GM21528 (cell line): ENCODE data around the gene TMEM222.

Source experiments
- ATAC-seq: cut with Tn5 transposase; IDR thresholded peaks from one replicate; pipeline ENCODE4 v1.9.1; 2021; ENCODE audit warnings: mild to moderate bottlenecking, moderate library complexity; ENCODE audit not compliant: unreplicated experiment, low FRiP score

Gene TMEM222

GRCh38 chr1:27356619-27357280 is 34.8 kb downstream of the TMEM222 start:
- no peak for ATAC-seq

- no peak for ATAC-seq
These were observed 35.5 kb downstream of the TMEM222 start for GRCh38 chr1:27357281-27358037.

- ATAC-seq: no peak
These were observed 36.3 kb downstream of the TMEM222 start for GRCh38 chr1:27358038-27358927.

DNA sequence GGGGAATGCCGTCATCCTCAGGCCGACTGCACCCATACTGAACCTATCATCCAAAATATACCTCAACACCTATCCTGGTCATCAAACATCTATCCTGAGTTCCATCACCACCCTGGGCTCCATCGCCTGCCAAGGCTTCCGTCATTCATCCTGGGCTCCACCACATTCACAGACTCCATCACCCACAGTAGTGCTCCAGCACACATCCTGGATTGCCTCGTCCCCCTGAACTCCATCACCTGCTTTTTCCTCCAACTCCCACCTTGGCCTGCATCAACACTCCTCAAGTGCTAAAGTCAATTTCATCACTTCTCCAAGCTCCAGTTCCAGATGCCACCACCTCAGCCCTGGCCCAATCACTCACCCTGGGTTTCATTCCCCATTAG is 37.0 kb downstream of the TMEM222 start:
- ATAC-seq: no peak

GRCh38 chr1:27359822-27360158 is 37.8 kb downstream of the TMEM222 start:
- no peak for ATAC-seq

GRCh38 chr1:27360159-27361043 is 38.4 kb downstream of the TMEM222 start:
- ATAC-seq: no peak

DNA sequence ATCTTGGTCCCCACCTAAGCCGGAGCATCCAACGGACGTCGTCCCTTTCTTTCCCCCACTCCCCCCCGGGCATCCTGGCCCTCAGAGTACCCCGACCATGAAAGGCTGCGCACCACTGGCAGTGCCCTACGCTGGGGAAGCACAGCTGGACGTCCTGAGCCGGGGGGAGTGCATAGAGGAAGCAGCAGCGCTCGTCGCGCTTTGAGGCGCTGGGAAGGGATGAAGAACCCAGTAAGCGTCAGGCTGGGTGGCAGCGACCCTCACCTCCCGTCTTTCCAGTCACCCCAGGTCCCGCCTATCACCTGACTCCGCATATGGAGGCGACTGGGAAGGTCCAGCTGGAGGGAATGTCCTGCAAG is 39.1 kb downstream of the TMEM222 start:
- ATAC-seq: no peak

DNA sequence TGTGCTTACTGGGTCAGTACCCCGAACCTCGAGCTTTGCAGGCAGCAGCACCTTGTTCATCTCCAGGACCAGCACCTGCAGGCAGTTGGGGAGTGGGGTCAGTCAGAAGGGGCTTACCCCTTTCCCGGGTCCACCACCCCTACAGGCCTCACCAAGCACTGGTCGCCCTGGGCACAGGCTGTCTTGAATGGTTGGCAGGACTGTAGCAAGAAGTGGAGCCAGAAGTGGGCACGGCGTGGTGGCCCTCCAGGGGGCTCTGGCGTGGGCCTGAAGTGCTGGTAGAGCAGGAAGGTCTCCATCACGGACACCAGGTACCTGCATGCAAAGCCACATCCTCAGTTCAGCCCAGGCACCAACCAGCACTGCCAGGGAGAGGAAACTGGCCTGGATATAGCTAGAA is 39.6 kb downstream of the TMEM222 start:
- no peak for ATAC-seq

GRCh38 chr1:27363766-27364695 is 42.1 kb downstream of the TMEM222 start:
- no peak for ATAC-seq

DNA sequence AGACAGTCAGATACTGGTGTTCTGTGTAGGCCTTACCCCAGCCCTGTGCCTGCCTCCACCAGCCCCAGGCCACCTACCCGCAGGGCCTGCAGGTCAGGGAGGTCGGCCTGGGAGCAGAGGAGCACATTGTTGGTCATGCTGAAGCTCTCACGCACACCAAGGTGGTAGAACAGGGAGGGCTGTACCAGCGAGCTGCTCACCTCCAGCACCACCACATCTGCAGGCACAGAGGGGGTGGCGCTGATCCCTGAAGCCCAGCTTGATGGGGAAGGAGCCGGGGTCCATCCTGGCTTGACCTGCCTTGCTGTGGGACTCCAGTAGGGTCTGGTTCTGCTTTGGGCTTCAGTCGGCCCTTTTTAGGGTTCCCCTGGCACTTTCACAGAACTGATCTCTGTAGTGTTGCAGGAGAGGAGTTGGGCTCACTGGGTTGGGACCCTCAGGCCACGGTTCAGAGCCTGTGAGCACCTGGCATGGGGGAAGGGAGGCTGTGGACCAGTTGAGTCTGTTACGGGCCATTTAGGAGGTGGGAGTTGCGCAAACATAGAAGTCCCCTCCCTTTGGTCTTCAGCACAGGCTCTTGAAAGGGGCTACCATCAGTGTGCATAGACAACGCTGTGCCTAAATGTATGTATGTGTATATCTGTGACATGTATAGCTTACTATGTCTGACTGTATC is 42.9 kb downstream of the TMEM222 start:
- no peak for ATAC-seq

GRCh38 chr1:27365372-27366112 is 43.6 kb downstream of the TMEM222 start:
- peak; percentile 35 for ATAC-seq

DNA sequence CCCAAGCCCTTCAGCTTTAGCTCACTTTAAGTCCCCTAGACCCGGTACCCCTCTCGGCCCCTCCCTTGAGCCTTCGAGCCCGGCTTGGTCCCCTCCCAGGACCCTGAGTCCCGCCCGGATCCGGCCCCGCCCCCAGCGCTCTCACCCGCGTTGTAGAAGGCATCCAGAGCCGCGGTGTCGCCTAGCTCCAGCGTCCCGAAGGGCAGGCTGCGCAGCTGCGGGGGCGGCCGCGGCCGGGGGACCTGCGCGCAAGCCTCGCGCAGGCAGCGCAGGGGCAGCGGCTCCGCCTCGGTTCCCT is 44.1 kb downstream of the TMEM222 start:
- ATAC-seq: peak; percentile 27

GRCh38 chr1:27366411-27367159 is 44.6 kb downstream of the TMEM222 start, which contains the start of gene MAP3K6:
MAP3K6 (minus strand) TSS chr1:27366961; CDS start chr1:27366597, 364 bp downstream.
- peak; percentile 34 for ATAC-seq

DNA sequence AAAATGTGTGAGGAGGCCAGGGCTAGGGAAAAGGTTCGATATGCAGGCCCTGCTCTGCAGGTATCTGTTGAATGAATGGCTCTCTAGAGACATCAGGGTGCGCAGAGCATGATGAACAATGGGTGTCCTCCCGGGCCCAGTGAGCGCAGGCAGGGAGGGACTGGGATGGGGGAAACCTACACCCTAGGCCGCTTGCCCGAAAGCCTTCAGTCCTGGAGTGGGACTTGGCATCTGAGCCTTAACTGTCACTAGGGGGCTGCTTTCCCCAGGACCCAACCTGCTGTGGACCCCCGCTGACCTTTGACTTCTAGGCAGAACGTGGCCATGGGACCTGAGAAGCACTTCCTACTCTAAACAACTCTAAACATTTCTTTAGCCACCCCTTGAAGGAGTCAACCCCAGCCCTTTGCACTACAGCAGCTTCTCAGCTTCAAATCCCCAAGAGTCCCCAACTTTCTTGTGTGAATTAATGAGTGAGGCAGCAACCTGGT is 45.2 kb downstream of the TMEM222 start:
- ATAC-seq: no peak

- no peak for ATAC-seq
These were observed 47.1 kb downstream of the TMEM222 start for GRCh38 chr1:27368869-27369582.

DNA sequence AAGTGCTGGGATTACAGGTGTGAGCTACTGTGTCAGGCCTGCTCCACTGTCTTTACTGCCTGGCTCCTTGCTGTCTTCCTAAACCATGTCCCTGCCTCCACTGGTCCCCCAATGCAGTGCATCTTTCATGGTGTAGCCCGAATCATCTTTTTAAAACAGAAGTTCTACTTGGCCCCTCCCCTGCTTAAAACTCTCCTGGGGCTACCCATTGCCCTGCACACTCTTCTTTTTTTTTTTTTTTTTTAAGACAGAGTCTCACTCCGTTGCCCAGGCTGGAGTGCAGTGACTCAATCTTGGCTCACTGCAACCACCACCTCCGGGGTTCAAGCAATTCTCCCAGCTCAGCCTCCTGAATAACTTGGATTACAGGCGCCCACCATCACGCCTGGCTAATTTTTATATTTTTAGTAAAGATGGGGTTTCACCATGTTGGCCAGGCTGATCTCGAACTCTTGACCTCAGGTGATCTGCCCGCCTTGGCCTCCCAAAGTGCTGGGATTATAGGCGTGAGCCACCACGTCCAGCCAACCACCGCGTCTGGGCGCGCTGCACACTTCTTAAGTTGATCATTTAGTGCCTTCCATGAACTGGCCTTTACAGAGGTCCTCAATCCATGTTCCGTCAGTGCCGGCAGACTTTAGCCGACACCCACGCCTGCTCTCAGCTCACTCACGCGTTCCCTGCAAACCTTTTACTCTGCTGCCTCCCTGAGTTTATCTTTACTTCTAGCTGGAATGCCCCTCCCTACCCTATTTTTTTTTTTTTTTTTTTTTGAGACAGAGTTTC is 50.3 kb downstream of the TMEM222 start:
- ATAC-seq: no peak
